IMR-90 (cell line): ENCODE results near the gene MRPS15.

Experiments used
- CTCF ChIP-seq: conservative IDR thresholded peaks from 2 replicates; pipeline ENCODE4 v1.5.1; 2012; ENCODE audit warnings: mild to moderate bottlenecking, low read depth, low read length, improper control_type of control experiment
- FOS ChIP-seq: fragments of 150-350 bp; IDR thresholded peaks from 2 replicates; pipeline ENCODE4 v1.6.1; 2016; ENCODE audit warnings: low read depth, low read length
- MAFK ChIP-seq: IDR thresholded peaks from 2 replicates; pipeline ENCODE4 v1.6.1; 2012; ENCODE audit warnings: low read depth, low read length, improper control_type of control experiment
- MAZ ChIP-seq: IDR thresholded peaks from 2 replicates; pipeline ENCODE4 v1.6.1; 2012; ENCODE audit warnings: low read depth, mild to moderate bottlenecking, low read length, improper control_type of control experiment, moderate library complexity, borderline replicate concordance
- MXI1 ChIP-seq: IDR thresholded peaks from 2 replicates; pipeline ENCODE4 v1.6.1; 2012; ENCODE audit warnings: low read depth, mild to moderate bottlenecking, low read length, moderate library complexity, borderline replicate concordance
- POLR2A ChIP-seq: IDR thresholded peaks from 2 replicates; pipeline ENCODE4 v1.6.1; 2012; ENCODE audit warnings: mild to moderate bottlenecking, low read depth, low read length
- RAD21 ChIP-seq: IDR thresholded peaks from 2 replicates; pipeline ENCODE4 v1.6.1; 2012; ENCODE audit warnings: low read length, improper control_type of control experiment
- RFX5 ChIP-seq: IDR thresholded peaks from 2 replicates; pipeline ENCODE4 v1.8.0; 2012; ENCODE audit warnings: low read depth, mild to moderate bottlenecking, low read length, moderate library complexity
- USF2 ChIP-seq: fragments of 150-350 bp; IDR thresholded peaks from 2 replicates; pipeline ENCODE4 v1.6.1; 2017; ENCODE audit warnings: mild to moderate bottlenecking, antibody characterized with exemption, low read length, low read depth

- TF ChIP-seq CTCF (no peak), MAFK (no peak), USF2 (no peak), MXI1 (no peak), FOS (no peak), RAD21 (no peak), MAZ (no peak), RFX5 (no peak), POLR2A (no peak)
Observed at GRCh38 chr1:36484099-36484498, 19.9 kb upstream of the MRPS15 start.
